Activated B cell treated with CpG ODN at 0.5 μM for 24 hours (primary cell): ENCODE results near the gene P2RY6. TPM values are rescaled to one million over a fixed set of nuclear protein-coding genes. Genes with fewer than 3 reads are reported as not detected.

Experiments
- ATAC-seq: fragments of 200-7000 bp; cut with Tn5 transposase; one replicate; pipeline ENCODE4 v1.10.0; 2021; ENCODE audit warnings: low read depth, mild to moderate bottlenecking, moderate library complexity
- CTCF ChIA-PET: fragments of 350-600 bp; sonication (Branson Sonifier 250); formaldehyde crosslinking; loops from one replicate; lab custom pipeline; 2021; ENCODE audit warnings: antibody characterized with exemption; lab: Charles Lee
- POLR2A ChIA-PET: fragments of 350-600 bp; sonication (Branson Sonifier 250); formaldehyde crosslinking; loops from one replicate; lab custom pipeline; 2021; ENCODE audit warnings: antibody characterized with exemption; lab: Charles Lee
- DNase-seq: peaks from one replicate; pipeline ENCODE4 v3.0.0; 2022
- H3K27ac Mint-ChIP-seq: one replicate; pipeline ENCODE4 v1.8.0; 2020; ENCODE audit warnings: mixed read lengths
- H3K27me3 Mint-ChIP-seq: one replicate; pipeline ENCODE4 v1.8.0; 2021; ENCODE audit warnings: mixed read lengths
- H3K36me3 Mint-ChIP-seq: one replicate; pipeline ENCODE4 v1.8.0; 2021; ENCODE audit warnings: low read depth, mixed read lengths
- H3K4me1 Mint-ChIP-seq: one replicate; pipeline ENCODE4 v1.8.0; 2021; ENCODE audit warnings: mixed read lengths
- H3K4me3 Mint-ChIP-seq: one replicate; pipeline ENCODE4 v1.8.0; 2020; ENCODE audit warnings: mild to moderate bottlenecking, mixed read lengths
- H3K9me3 Mint-ChIP-seq: one replicate; pipeline ENCODE4 v1.8.0; 2020; ENCODE audit warnings: mixed read lengths
- intact Hi-C: fragments of 100-400 bp; cut with micrococcal nuclease; formaldehyde crosslinking; loops from one replicate; pipeline ENCODE4 v1.15.1; 2024
- total RNA-seq: library from RNA; stranded (reverse); gene quantifications from 2 replicates; pipeline ENCODE4 v1.2.3, GENCODE V29; 2022
- TF ChIP-seq, protein P1 (sequence below): fragments of 200-600 bp; IDR thresholded peaks from one replicate; pipeline ENCODE4 v1.8.0; 2022; ENCODE audit warnings: antibody characterized with exemption, mild to moderate bottlenecking

Gene P2RY6
- total RNA-seq, 1 donor from 2014 or later = 0.22 TPM

DNA sequence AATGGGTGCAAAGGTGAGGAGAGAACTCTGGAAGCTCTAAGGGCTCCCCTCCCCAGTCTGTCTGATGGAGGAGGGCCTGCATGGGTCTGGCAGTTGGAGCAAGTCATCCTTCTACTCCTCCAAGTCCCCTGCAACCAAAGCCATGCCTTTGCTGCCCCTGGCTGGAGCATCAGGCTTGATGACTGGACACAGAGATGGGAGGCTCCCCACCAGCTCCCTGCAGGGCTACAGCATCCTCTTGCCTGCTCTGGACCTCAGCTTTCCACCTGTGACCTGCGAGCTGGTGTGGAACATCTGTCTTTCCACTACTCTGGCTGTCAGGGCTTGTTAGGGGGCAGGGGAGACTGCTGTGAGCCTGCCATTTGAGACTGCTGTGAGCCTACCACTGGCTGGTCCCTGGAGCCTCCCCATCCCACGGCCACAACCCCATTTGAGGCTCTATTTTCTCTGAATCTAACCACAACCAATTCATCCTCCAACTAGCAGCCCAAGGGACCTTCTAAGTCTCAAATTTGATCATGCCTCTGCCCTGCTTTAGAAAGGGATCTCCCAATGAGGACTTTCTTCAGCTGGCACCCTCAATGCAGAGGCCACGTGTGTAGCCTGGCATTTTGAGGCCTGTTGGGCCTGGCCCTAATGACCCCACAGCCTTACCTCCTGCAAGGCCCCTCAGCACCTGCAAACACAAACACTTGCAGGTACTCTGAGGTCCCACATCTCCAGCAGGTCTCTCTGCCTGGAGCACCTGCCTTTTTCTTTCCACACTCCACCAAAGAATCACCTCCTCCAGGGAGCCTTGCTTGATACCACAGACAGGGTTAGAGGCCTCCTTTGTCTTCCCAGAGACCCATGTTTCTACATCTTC, 9.9 kb downstream of the P2RY6 start:
- Mint-ChIP-seq H3K9me3 (no peaks in the 10 kb centered on the region), H3K36me3 (no peaks in the 10 kb centered on the region), H3K4me3 (no peak overlapping the region), H3K27me3 (no peaks in the 10 kb centered on the region), H3K27ac (no peak overlapping the region), H3K4me1 (peaks cover under 1% of the 10 kb centered on the region)
- CTCF ChIA-PET = no interaction called here
- no peak for DNase-seq
- intact Hi-C loops = no loop called here
- TF ChIP-seq, protein P1, sequence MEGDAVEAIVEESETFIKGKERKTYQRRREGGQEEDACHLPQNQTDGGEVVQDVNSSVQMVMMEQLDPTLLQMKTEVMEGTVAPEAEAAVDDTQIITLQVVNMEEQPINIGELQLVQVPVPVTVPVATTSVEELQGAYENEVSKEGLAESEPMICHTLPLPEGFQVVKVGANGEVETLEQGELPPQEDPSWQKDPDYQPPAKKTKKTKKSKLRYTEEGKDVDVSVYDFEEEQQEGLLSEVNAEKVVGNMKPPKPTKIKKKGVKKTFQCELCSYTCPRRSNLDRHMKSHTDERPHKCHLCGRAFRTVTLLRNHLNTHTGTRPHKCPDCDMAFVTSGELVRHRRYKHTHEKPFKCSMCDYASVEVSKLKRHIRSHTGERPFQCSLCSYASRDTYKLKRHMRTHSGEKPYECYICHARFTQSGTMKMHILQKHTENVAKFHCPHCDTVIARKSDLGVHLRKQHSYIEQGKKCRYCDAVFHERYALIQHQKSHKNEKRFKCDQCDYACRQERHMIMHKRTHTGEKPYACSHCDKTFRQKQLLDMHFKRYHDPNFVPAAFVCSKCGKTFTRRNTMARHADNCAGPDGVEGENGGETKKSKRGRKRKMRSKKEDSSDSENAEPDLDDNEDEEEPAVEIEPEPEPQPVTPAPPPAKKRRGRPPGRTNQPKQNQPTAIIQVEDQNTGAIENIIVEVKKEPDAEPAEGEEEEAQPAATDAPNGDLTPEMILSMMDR = no peak
- no peak for ATAC-seq
- POLR2A ChIA-PET = no interaction called here

DNA sequence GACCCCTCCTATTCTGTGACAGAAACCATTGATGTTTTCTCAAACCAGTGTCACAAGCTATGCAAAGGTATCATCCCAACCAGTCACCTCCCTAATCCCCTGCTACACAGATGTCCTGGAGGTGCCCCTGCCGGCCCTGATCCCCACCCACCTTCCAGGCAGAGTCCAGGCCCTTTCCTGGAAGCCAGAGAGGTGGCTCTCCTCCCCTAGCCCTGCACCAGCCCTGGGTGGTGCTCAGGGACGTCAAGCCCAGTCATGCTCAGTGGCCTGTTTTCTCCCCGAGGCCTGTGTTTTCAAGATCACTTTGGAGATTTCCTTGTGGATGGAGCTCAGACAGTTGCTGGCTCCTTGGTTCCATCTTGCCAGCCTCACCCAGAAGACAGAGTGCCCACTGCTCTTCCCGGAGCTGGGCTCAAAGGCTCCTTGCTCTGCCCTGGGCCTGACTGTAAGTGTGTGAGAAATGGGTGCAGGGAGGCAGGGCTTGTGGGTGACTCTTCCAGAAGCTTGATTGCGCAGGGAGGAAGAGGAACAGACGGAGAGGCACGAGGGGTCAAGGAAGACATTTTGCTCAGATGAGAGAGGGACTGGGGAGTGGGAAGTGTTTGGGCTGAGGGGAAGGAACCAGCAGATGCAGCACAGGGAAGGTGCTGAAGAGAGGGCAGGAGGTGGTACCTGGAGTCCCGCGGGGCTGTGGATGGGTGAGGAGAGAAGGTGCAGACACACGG, 11.3 kb downstream of the P2RY6 start:
- no peak for ATAC-seq

DNA sequence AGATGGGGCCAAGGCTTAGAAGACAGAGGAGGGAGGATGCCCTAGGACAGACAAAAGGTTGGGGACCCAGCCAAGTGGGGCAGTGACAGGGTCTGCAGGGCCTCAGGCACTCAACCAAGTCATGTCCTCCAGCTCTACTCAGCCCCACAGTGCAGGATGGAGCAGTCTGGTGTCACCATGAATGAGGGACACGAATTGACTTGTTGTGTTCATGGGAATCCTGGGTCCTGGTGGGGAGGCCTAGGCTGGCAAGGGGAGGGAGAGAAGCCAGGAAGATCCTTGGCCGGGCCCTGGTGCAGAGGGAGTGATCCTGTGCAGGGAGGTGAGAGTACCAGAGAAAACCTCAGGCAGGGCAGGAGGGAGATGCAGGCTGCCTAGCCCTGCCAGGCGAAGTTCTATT, 12.0 kb downstream of the P2RY6 start:
- CTCF ChIA-PET = no interaction called here

More for the DNA sequence above, 11.3 kb downstream of the P2RY6 start:
- H3K4me3 Mint-ChIP-seq = no peak overlapping the region
- TF ChIP-seq, protein P1 = no peak
- no peaks in the 10 kb centered on the region for H3K27me3 Mint-ChIP-seq
- no peak for DNase-seq
- no peaks in the 10 kb centered on the region for H3K36me3 Mint-ChIP-seq
- H3K27ac Mint-ChIP-seq = no peak overlapping the region
- peaks cover 13% of the 10 kb centered on the region for H3K4me1 Mint-ChIP-seq
- H3K9me3 Mint-ChIP-seq = no peaks in the 10 kb centered on the region
- intact Hi-C loops = no loop called here
- POLR2A ChIA-PET = no interaction called here
- CTCF ChIA-PET = no interaction called here

DNA sequence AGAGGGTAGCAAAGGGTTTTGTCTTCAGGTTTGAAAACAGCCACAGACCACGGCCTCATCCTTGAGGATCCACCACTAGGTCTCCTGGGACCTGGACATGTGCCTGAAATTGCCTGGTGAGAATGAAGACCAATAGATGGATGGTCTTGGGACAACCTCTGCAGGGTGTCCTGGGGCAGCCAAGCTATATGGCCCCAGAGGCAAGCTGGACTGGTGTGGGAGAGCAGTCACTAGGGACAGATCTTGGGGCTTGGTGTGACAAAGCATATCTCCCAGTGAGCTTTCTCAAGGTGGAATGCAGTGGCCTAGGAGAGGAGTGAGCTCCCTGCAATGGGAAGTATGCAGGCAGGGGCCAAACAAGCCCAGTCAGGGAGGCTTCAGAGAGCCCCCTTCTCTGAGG, 13.6 kb downstream of the P2RY6 start:
- TF ChIP-seq, protein P1 = no peak
- ChIA-PET CTCF (no interaction called here), POLR2A (no interaction called here)
- no peak for DNase-seq
- Mint-ChIP-seq H3K9me3 (no peaks in the 10 kb centered on the region), H3K27me3 (no peaks in the 10 kb centered on the region), H3K27ac (peak overlapping the region; percentile 36), H3K36me3 (no peaks in the 10 kb centered on the region), H3K4me3 (no peak overlapping the region), H3K4me1 (peaks cover 33% of the 10 kb centered on the region)
- intact Hi-C loops = loop anchor here (5.0 kb wide), 1 partner anchor 102 kb away; no protein-coding TSS in a partner anchor
- ATAC-seq = no peak

More for the DNA sequence above, 12.0 kb downstream of the P2RY6 start:
- Mint-ChIP-seq H3K4me3 (no peak overlapping the region), H3K36me3 (no peaks in the 10 kb centered on the region), H3K4me1 (peaks cover 20% of the 10 kb centered on the region), H3K27ac (no peak overlapping the region), H3K9me3 (no peaks in the 10 kb centered on the region), H3K27me3 (no peaks in the 10 kb centered on the region)
- POLR2A ChIA-PET = no interaction called here
- ATAC-seq = no peak
- TF ChIP-seq, protein P1 = no peak
- DNase-seq = no peak
- intact Hi-C loops = no loop called here

DNA sequence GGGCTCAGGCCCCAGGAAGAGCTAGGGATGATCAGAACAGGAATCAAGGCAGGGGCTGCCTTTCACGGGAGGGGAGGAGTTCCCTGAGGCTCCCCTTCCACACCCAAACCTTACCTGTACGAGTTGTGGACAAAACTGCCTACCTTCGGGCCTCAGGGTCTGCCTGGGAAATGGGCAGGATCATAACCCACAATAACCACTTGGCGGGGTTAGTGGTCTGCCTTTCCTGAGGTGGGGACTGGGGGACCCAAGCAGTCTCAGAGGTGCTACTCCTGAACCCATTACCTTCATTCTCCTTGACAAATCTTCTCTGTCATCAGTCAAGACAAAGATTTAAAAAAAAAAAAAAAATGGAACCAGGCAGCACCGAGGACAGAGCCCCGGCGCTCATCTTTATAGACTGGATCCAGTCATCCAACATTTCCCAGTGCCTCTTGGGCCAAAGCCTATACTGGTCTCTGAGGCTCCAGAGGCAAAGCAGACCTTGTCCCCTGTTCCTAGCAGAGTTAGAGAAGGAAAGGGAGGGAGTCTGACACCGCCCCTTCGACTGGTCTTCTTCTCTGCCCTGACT, 14.2 kb downstream of the P2RY6 start:
- Mint-ChIP-seq H3K27me3 (no peaks in the 10 kb centered on the region), H3K36me3 (no peaks in the 10 kb centered on the region), H3K4me1 (peaks cover 33% of the 10 kb centered on the region), H3K27ac (no peak overlapping the region), H3K4me3 (no peak overlapping the region), H3K9me3 (no peaks in the 10 kb centered on the region)
- intact Hi-C loops = loop anchor here (5.0 kb wide), 1 partner anchor 101 kb away; no protein-coding TSS in a partner anchor
- POLR2A ChIA-PET = no interaction called here
- ATAC-seq (no peak), DNase-seq (no peak)
- CTCF ChIA-PET = no interaction called here
- TF ChIP-seq, protein P1 = no peak
